ENCODE results near the gene C1GALT1.

C1GALT1 gene

DNA sequence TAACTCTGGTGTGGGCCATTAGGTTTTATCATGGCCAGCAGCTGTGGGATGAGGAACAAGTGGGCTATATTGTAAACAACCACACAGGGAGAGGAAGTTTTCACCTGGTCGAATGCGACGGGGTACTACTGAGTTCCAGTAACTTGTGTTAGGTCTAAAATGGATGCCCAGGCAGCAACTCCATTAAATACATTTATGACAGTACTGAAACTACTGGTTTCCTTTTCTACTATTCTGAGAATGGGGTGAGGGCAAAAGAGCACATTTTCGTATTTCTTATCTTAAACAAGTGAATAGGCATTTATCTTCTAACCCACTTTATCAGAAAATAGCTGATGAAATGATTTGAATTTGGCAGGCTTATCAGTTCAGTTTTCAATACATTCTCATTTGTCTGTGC is 109.7 kb downstream of the C1GALT1 start:
- DNase-seq: no peak

DNA sequence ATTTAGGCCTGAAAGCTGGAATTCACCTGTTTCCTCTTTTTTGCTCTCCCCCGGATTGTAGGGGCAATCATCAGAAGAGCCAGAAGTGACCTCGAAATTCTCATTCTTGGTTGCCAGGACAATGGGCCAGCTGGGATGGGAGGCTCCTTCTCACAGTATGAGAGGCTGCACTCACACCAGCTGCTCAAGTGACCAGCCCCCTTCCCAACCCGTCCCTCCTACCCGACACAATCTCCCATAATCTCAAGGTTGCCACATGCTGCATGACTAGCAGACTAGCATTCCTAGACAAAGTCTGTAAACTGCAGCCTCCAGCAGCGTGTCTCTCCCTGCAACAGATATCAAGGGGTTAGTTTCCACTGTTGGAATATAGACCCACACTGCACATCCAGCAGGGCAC is 110.3 kb downstream of the C1GALT1 start:
- DNase-seq: no peak

DNA sequence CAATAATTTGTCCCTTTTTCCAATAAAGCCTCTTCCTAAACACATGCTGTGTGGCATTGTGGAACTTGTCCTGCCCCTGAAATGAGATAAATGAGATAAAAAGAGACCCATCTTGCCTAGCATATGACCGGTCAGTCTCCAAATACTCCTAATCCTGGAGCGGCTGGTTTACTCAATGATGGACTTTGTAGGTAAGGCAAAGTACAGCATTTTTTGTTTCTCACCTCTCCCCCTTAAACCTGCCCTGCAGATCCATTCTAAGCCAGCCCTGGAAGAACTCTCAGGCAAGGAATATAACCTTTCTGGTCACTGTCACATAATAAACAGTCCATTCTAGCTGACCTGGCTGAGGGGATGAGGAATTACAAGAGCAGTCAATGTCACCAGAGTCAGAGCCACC is 110.7 kb downstream of the C1GALT1 start:
- no peak for DNase-seq

DNA sequence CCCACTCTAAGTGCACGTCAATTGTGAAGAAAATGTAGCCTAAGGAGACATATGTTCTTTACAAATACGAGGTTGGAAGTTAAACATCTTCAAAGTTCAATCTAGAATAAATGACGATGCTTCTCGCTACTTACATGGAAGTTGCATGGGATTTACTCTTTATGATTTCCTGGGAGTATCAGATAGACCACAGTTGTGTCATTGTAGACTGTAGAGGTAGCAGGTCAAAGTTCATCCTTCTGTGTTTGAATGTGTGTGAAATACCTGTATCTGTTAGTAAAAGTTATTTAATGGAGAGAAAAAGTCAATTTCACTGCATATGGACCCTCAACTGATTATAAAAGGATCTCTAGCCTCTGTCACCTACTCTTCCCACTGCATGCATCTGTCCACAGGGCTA is 112.6 kb downstream of the C1GALT1 start:
- no peak for DNase-seq

Data from kidney glomerular epithelial cell (primary cell).